ENCODE data around the gene SECISBP2L.

- TF ChIP-seq, protein P1, sequence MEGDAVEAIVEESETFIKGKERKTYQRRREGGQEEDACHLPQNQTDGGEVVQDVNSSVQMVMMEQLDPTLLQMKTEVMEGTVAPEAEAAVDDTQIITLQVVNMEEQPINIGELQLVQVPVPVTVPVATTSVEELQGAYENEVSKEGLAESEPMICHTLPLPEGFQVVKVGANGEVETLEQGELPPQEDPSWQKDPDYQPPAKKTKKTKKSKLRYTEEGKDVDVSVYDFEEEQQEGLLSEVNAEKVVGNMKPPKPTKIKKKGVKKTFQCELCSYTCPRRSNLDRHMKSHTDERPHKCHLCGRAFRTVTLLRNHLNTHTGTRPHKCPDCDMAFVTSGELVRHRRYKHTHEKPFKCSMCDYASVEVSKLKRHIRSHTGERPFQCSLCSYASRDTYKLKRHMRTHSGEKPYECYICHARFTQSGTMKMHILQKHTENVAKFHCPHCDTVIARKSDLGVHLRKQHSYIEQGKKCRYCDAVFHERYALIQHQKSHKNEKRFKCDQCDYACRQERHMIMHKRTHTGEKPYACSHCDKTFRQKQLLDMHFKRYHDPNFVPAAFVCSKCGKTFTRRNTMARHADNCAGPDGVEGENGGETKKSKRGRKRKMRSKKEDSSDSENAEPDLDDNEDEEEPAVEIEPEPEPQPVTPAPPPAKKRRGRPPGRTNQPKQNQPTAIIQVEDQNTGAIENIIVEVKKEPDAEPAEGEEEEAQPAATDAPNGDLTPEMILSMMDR (IDR thresholded peaks at IDR 0.05) = no peak
- no peak for TF ChIP-seq POLR2A (IDR thresholded peaks at IDR 0.05)
Measured at GRCh38 chr15:49044002-49044401, 2.2 kb downstream of the SECISBP2L start.

All from right lobe of liver (tissue), 4 donors.